Endothelial cell of umbilical vein (primary cell): ENCODE results near the gene CLIP3. TPM values are rescaled to one million over a fixed set of nuclear protein-coding genes. Genes with fewer than 3 reads are reported as not detected.

Experiments
- BruUV-seq: library from RNA; stranded (reverse); fragments of 400-500 nt; replicated peaks from 2 replicates; lab custom pipeline; 2021; lab: Mats Ljungman, UMichigan
- CTCF ChIA-PET: fragments of 300-600, 350-600 bp; sonication (Branson Sonifier 250); formaldehyde crosslinking; loops from one replicate; lab custom pipeline; 2021; ENCODE audit warnings: antibody characterized with exemption, inconsistent platforms; lab: Charles Lee
- POLR2A ChIA-PET: fragments of 300-600, 350-600 bp; sonication (Branson Sonifier 250); formaldehyde crosslinking; loops from one replicate; lab custom pipeline; 2021; ENCODE audit warnings: antibody characterized with exemption, inconsistent platforms; lab: Charles Lee
- DNase-seq: peaks from one replicate; pipeline ENCODE4 v3.0.0-alpha.2; 2011; ENCODE audit warnings: low read depth, low spot score
- FAIRE-seq: peaks from 2 replicates; lab custom pipeline; 2011; peaks lifted over from hg19 to GRCh38; lab: Jason Lieb, UNC
- H2AFZ ChIP-seq: 2 replicates; pipeline ENCODE4 v1.6.0; 2012; ENCODE audit warnings: low read depth, low read length, control low read depth, inconsistent platforms
- H3K27ac ChIP-seq: 2 replicates; pipeline ENCODE4 v1.5.1; 2011; ENCODE audit warnings: low read depth, mild to moderate bottlenecking, control low read depth, low read length, moderate library complexity; ENCODE audit not compliant: insufficient read depth
- H3K27me3 ChIP-seq, 2 experiments: 2 replicates each; pipeline versions ENCODE4 v1.6.0 to v1.6.1; 2011; ENCODE audit warnings: low read length in 2 of 2, mixed read lengths in 1 of 2; ENCODE audit not compliant: control insufficient read depth in 2 of 2, insufficient read depth in 2 of 2
- H3K36me3 ChIP-seq, 2 experiments: 2 replicates in 1 of 2; 3 replicates in 1 of 2; pipeline ENCODE4 v1.5.1; 2011; ENCODE audit warnings: low read length in 2 of 2, mild to moderate bottlenecking in 1 of 2, moderate library complexity in 1 of 2; ENCODE audit not compliant: control insufficient read depth in 2 of 2, insufficient read depth in 2 of 2; ENCODE audit errors: extremely low read depth in 1 of 2
- H3K4me1 ChIP-seq: 3 replicates; pipeline ENCODE4 v1.5.1; 2011; ENCODE audit warnings: mild to moderate bottlenecking, low read length; ENCODE audit not compliant: control insufficient read depth, insufficient read depth; ENCODE audit errors: extremely low read depth
- H3K4me2 ChIP-seq: 2 replicates; pipeline ENCODE4 v1.6.1; 2011; ENCODE audit warnings: low read length, control low read depth, mixed read lengths; ENCODE audit not compliant: insufficient read depth
- H3K4me3 ChIP-seq, 3 experiments: fragments of 200-600 bp in 1 of 3; sonication (generic), shearing (Covaris generic) in 1 of 3; replicated peaks in 1 of 3; 2 replicates each; pipeline ENCODE4 v1.5.1; 2011 to 2016; ENCODE audit warnings: control low read depth in 3 of 3, low read length in 3 of 3, mild to moderate bottlenecking in 2 of 3, inconsistent platforms in 1 of 3, low read depth in 1 of 3, moderate library complexity in 1 of 3; ENCODE audit not compliant: insufficient read depth in 1 of 3
- H3K79me2 ChIP-seq: 2 replicates; pipeline ENCODE4 v1.6.0; 2012; ENCODE audit warnings: low read length, inconsistent platforms; ENCODE audit not compliant: control insufficient read depth, insufficient read depth
- H3K9ac ChIP-seq: replicated peaks from 2 replicates; pipeline ENCODE3; 2011; ENCODE audit warnings: low read length, control low read depth; ENCODE audit not compliant: insufficient read depth; ENCODE audit errors: extremely low read depth
- H3K9me1 ChIP-seq: replicated peaks from 3 replicates; pipeline ENCODE4 v1.6.0; 2011; ENCODE audit warnings: mild to moderate bottlenecking, low read length; ENCODE audit not compliant: control insufficient read depth, insufficient read depth; ENCODE audit errors: extremely low read depth
- H3K9me3 ChIP-seq: replicated peaks from 2 replicates; pipeline ENCODE4 v1.5.1; 2012; ENCODE audit warnings: low read length, inconsistent platforms; ENCODE audit not compliant: control insufficient read depth, insufficient read depth
- H4K20me1 ChIP-seq: replicated peaks from 2 replicates; pipeline ENCODE3; 2011; ENCODE audit warnings: mild to moderate bottlenecking, low read length; ENCODE audit not compliant: control insufficient read depth, insufficient read depth; ENCODE audit errors: extremely low read depth
- CTCF ChIP-seq, 2 donors: IDR thresholded peaks; 1 replicate in 1 of 2; 2 replicates in 1 of 2; pipeline ENCODE4 v1.5.1; 2011; ENCODE audit warnings: low read length in 2 of 2, mild to moderate bottlenecking in 2 of 2, moderate library complexity in 2 of 2, control low read depth in 1 of 2, inconsistent platforms in 1 of 2, low read depth in 1 of 2; ENCODE audit not compliant: insufficient read depth in 1 of 2; ENCODE audit errors: extremely low read depth in 1 of 2
- EZH2 ChIP-seq: IDR thresholded peaks from 2 replicates; pipeline ENCODE4 v1.6.1; 2012; ENCODE audit warnings: borderline replicate concordance, low read depth, mild to moderate bottlenecking, moderate library complexity, low read length, inconsistent platforms; ENCODE audit not compliant: severe bottlenecking
- FOS ChIP-seq: IDR thresholded peaks from 2 replicates; pipeline ENCODE4 v1.6.1; 2011; ENCODE audit warnings: mild to moderate bottlenecking, low read length, moderate library complexity, borderline replicate concordance; ENCODE audit not compliant: insufficient read depth
- MAX ChIP-seq: IDR thresholded peaks from 2 replicates; pipeline ENCODE4 v1.6.1; 2011; ENCODE audit not compliant: insufficient read depth, insufficient read length
- MYC ChIP-seq: IDR thresholded peaks from one replicate; pipeline ENCODE4 v1.6.1; 2011; ENCODE audit warnings: mild to moderate bottlenecking, low read depth, low read length
- POLR2A ChIP-seq: IDR thresholded peaks from 2 replicates; pipeline ENCODE4 v1.6.1; 2012; ENCODE audit warnings: low read depth, mild to moderate bottlenecking, control low read depth, low read length
- dilution Hi-C: fragments of 300-500 bp; cut with MboI; formaldehyde crosslinking; loops from one replicate; pipeline ENCODE4 v1.15.0; 2019; ENCODE audit warnings: low sequenced_read_pairs; ENCODE audit not compliant: extremely low pct_ligation_motif_present
- intact Hi-C: fragments of 100-400 bp; cut with micrococcal nuclease; formaldehyde crosslinking; loops from one replicate; pipeline ENCODE4 v1.10.0; 2022
- polyA plus RNA-seq, 4 experiments: library from polyadenylated mRNA; depleted of rRNA in 3 of 4; stranded (reverse) in 3 of 4; unstranded in 1 of 4; fragments of >200 nt; gene quantifications; 2 replicates each; pipeline versions ENCODE4 v1.2.1 to v1.2.3, GENCODE V29; 2011 to 2012; ENCODE audit warnings: missing spikeins in 1 of 4
- total RNA-seq: library from RNA; stranded (reverse); gene quantifications from 2 replicates; pipeline ENCODE4 v1.2.3, GENCODE V29; 2021

Gene CLIP3
- total and polyA plus RNA-seq, 2 donors (not counting 3 experiments of a cell fraction or from before 2014, with no cell fraction given): 7.0 to 24.4 TPM

- H3K9me3 ChIP-seq: no peaks in the 10 kb centered on the region
- dilution Hi-C loops: no loop called here
- H3K79me2 ChIP-seq: peaks cover 10% of the 10 kb centered on the region
- no peak overlapping the region for H3K4me2 ChIP-seq
- ChIA-PET CTCF (interaction anchor here (1.1 to 3.9 kb wide), 15 partner anchors 9 to 179 kb away, joined by 3 to 61 read pairs (median 5); partner anchors contain the start of genes COX7A1, POLR2I, TBCB and ZNF146), POLR2A (interaction anchor here (0.5 to 0.8 kb wide), 3 partner anchors 25 to 53 kb away, joined by 3 to 6 read pairs (median 4); partner anchors contain the start of gene POLR2I)
- no peaks in the 10 kb centered on the region for H3K27me3 ChIP-seq
- no peak overlapping the region for H3K4me3 ChIP-seq
- intact Hi-C loops: loop anchor here (5.0 kb wide), 1 partner anchor 856 kb away; the partner anchor contains the start of genes ZNF568 and ZNF829
- no peaks in the 10 kb centered on the region for H3K4me1 ChIP-seq
- no peaks in the 10 kb centered on the region for H4K20me1 ChIP-seq
- no peak for TF ChIP-seq POLR2A
- TF ChIP-seq MAX: no peak
- TF ChIP-seq CTCF (IDR thresholded peaks at IDR 0.05; ENCODE audit: extremely low read depth in 1 of 2, insufficient read depth in 1 of 2, low read depth in 1 of 2, low read length in 2 of 2): no peak
- TF ChIP-seq FOS: no peak
- TF ChIP-seq EZH2: no peak
- no peak for TF ChIP-seq MYC
- H3K27ac ChIP-seq: no peak overlapping the region
- H2AFZ ChIP-seq: no peak overlapping the region
- DNase-seq (no peak), FAIRE-seq (no peak)
- H3K9ac ChIP-seq: no peak overlapping the region
- no TSS peak for BruUV-seq
- no peaks in the 10 kb centered on the region for H3K36me3 ChIP-seq
- no peaks in the 10 kb centered on the region for H3K9me1 ChIP-seq
These were observed 28.7 kb upstream of the CLIP3 start for GRCh38 chr19:36061367-36061766.
